ENCODE data around the gene CDX1. TPM values are rescaled to one million over a fixed set of nuclear protein-coding genes. Genes with fewer than 3 reads are reported as not detected.

Gene CDX1
- total RNA-seq, 1 donor from 2014 or later: not detected

DNA sequence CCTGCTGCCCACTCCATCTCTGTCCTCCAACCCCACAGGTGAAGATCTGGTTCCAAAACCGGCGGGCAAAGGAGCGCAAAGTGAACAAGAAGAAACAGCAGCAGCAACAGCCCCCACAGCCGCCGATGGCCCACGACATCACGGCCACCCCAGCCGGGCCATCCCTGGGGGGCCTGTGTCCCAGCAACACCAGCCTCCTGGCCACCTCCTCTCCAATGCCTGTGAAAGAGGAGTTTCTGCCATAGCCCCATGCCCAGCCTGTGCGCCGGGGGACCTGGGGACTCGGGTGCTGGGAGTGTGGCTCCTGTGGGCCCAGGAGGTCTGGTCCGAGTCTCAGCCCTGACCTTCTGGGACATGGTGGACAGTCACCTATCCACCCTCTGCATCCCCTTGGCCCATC, 16.9 kb downstream of the CDX1 start:
- no peak for DNase-seq (ENCODE audit: low read depth)

DNA sequence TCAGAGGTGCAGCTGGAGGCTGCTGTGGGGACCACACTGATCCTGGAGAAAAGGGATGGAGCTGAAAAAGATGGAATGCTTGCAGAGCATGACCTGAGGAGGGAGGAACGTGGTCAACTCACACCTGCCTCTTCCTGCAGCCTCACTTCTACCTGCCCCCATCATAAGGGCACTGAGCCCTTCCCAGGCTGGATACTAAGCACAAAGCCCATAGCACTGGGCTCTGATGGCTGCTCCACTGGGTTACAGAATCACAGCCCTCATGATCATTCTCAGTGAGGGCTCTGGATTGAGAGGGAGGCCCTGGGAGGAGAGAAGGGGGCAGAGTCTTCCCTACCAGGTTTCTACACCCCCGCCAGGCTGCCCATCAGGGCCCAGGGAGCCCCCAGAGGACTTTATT, 17.4 kb downstream of the CDX1 start:
- DNase-seq (ENCODE audit: low read depth): no peak

DNA sequence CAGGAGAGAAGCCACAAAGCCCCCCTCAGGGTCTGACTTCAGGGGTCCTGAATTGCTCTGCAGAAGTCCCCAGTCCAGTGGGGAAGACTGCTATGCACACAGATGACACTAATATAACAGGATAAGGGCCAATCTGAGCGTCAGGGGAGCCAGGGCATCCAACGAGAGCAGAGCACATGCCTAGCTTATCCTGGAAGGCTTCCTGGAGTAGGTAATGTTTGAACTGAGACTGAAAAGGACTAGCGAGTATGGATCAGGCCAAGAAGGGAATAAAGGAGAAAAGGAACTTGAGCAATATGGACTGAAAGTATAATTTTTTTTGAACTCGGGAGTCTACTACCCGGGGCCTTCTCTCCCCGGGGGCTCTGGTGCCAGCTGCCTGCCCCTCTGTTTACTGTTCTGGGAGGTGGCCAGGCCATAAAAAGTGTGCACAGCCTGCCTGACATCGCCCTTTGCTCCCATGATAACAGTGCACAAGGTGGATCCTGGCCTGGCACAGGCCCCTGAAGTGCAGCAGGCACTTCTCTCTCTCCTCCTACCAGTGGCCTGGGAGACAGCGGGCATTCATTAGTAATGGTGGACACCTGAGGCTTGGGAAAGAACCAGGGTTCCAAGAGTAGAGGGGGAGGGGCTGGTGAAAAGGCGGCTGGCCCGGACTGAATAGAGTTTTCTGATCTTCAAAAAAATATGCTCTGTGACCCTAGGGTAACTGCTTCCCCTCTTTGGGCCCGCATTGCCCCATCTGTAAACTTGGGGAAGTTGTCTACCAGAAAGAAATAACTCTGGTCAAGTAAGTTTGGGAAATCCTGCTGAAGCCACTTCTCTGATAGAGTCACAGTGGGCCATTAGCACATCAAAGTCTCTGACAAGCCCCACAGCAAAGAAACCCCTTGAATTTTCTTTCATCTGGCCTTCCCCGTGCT, 18.7 kb downstream of the CDX1 start:
- DNase-seq (ENCODE audit: low read depth): no peak

DNA sequence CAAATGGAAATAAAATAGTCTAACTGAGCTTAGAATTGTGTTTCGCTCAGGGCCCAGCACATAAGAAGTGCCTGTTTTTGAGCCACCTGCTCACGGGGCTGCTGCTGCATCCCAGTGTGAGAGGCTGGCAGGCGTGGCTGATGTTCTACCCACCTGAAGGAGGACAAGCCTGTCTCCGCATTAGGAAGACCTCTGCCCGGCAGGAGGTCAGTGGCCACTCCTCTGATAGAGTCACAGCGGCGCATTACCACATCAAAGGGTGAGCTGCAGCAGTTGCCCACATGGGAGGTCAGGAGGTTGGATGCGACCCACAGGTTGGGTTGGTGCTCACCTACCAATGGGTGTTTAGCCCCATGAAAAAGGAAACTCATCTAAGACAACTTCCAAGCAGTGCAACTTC, 19.6 kb downstream of the CDX1 start:
- DNase-seq (ENCODE audit: low read depth): no peak

DNA sequence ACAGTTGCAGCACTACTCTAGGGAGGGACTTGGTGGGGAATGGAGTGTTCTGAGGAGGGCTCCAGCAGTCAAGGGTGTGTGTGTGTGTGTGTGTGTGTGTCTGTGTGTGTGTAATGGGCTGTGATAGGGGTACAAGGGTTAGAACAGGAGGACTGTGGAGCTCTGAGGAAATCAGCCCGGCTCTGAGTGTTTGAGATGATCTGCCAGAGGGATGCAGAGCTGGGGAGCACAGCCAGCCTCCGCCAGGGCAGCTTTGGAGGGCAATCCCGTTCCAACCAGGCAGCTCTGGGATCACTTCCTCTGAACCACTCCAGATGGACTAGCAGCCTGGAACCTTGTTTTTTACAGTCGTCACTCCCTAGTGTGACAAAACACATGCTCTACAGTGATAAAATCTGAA, 20.3 kb downstream of the CDX1 start:
- DNase-seq (ENCODE audit: low read depth): no peak

DNA sequence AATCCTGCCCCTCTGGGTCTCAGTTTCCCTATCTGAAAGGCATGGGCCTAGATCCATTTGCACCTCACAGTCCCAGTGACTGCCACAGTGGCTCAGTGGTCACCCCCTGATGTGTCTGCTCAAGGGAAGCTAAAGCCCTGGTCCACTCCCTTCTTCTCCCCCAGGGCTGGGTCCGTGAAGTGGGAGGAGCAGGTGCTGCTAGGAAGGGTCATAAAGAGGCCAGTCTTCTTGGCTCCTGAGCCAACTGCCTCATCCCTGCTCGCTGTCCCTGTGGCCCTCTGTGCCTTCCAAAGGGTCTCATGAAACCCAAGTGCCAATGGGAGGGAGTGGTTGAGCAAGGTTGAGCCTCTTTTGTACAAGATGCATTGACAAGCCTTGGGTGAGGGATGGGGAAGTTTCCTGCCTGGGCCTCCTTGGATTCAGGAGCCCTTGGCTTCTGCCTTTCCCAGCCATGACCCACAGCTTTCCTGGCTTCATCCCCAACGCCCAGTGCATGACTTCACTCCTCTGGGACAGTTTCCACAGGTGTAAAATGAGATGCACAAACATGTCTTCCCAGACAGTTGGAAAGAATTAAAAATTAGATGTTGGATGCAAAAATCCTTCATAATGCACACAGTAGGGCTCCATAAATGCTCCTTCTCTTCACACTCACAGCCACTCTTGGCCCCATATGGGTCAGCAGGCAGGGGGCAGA, 21.7 kb downstream of the CDX1 start:
- no peak for DNase-seq (ENCODE audit: low read depth)

DNA sequence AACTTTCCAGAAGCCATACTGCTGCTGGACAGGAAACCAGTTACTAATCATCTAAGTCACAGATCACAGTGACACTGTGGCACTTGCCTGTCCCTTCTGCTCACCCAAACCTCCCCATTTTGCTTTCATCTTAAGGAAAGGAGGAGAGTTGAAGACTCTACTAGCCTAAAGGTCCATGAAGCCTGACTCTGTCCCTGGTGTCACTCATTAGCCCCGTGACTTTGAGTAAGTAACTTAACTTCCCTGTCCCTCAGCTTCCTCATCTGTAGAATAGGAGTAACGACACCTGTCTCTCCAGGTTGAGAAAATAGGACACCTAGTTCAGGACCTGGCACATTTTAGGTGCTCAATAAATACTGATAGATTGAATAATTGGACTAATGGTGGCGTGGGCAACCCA, 22.7 kb downstream of the CDX1 start:
- no peak for DNase-seq (ENCODE audit: low read depth)

DNA sequence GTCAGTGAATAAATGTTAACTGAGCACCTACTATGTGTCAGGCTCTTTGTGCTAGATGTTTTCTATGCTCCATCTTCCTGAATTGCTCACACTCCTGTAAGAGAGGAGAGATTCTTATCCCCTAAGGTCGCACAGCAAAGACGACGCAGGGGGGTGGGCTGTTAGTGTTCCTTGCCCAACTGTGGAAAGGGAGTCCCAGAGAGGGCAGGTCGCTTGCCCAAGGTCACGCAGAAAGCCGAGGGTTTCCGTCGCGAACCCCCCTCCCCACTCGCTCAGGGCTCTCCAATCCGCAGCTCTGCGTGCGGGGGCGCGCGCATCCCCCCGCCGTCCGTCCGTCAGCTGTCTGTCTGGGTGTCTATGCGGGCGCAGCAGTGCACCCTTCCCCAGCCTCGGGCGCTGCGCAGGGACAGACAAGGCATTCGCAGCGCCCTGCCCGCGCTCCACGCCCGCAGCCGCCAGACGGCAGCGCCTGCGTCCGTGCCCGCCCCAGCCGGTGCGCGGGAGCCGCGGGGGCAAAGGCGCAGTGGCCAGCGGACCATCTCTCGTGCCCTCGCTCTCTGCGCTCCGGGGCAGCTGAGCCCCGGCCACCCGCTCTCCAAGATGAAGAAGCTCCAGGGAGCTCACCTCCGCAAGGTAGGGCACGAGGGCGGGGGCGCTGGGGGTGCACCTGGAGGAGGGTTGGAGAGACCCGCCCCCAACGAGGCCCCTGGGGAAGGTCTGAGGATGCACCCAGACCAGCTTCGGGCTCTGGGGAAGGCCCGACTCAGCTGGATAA, 23.3 kb downstream of the CDX1 start, which contains the start of gene SLC6A7:
TSS of gene SLC6A7 (plus strand) at position 335 of the 775 bp plus-strand sequence. CDS start at position 601, 266 bp downstream.
- DNase-seq (ENCODE audit: low read depth): no peak

DNA sequence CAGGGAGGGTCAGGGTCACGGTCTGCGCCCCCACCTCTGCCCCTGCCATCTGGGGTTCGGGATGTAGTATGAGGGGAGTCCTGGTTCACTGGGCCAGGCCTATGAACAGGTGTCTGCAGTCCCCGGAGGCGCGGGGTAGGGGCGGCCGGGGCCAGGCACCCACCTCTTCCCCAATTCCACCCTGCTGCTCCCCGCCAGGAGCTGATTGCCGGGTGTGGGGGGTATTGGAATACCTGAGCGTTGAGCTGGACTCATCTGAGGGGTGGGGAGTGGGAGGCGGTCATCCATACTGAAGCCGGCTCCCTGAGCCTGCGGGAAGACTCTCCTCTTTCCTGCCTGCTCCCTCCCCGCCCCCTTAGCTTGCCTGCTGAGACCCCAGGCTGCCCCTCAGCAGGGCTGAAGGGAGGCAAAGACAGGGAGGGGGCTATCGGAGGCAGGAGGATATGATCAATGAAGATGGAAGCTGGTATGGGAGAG, 24.0 kb downstream of the CDX1 start:
- no peak for DNase-seq (ENCODE audit: low read depth)

DNA sequence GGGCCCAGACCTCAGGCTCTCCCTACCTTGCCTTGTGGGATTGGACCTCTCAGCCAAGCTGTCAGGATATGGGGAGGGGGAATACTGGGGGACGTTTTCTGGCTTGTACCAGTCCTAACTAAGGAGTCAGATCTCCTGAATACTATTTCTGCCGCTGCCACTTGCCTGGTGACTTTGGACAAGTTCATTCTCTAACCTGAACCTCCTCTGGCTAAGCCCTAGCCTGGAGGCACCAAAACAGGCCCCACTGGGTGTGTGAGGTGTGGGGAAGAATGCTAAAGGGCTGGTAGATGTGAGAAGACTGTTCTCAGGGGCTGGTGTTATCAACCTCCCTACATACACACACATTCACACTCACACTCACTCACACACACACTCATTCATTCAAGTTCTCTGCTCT, 24.4 kb downstream of the CDX1 start:
- no peak for DNase-seq (ENCODE audit: low read depth)

DNA sequence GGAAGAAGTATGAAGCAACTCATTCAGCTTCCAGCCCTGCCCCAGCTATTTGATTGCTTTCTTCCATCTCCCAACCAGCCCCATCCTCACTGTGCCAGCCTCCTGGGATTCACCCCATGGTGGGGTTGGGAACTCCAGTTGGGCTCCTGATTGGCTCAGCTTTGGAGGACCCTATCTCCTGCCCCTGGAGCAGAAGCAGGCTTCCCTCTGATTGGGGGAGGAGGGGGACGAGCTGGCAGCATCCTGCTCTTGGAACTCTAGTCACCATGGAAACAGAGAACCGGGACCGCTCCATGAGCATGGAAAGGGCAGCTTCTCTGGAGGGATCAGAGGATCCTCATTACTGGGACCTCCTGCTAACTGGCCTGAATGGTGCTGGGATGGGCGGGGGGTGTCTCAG, 25.9 kb downstream of the CDX1 start:
- no peak for DNase-seq (ENCODE audit: low read depth)

DNA sequence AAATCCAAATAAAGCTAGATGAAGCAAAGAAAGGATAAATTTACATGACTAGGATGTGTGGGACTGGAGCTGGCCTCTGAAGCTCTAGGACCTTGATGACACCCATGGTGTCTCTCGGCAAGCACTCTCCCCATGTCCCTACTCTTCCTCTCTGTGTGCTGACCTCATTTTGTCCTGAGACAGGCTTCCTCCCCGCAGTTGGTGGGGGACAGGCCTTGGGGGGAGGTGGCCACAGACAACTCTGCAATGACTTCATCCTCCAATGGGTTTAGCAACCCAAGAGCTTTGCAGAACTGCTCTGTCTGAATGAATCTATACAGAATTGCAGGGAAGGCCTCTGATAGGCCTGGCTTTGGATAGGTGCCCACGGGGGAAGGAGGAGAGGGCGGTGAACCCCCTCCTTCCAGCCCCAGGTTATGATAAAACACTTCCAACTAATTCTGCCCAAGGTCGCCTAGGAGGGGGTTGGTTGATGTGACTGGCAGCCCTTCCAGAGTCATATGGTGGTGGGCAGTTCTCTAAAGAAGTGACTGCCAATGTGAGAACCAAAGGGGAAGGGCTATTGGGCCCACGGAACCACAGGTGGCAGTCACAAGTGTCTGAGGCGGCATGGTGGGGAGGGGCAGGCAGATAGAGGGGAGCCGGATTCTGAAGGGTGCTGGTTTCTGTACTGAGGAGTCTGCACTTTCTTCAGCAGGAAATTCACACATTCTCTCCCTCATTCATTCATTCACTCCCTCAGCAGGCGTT, 29.3 kb downstream of the CDX1 start:
- no peak for DNase-seq (ENCODE audit: low read depth)

DNA sequence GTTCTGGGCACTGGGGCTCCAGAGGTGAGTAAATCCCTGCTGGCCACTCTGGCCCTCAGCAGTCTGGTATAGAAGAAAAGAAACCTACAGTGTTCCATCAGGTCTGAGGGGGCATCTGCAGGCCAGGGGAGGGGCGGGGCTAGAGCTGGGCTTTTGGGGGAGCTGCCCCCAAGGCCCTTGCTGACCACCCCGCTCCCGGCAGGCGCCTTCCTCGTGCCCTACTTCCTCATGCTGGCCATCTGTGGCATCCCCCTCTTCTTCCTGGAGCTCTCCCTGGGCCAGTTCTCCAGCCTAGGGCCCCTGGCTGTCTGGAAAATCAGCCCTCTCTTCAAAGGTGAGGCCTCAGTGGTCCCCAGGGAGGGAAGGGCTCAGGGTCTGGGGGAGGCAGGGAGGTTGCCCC, 29.9 kb downstream of the CDX1 start:
- no peak for DNase-seq (ENCODE audit: low read depth)

DNA sequence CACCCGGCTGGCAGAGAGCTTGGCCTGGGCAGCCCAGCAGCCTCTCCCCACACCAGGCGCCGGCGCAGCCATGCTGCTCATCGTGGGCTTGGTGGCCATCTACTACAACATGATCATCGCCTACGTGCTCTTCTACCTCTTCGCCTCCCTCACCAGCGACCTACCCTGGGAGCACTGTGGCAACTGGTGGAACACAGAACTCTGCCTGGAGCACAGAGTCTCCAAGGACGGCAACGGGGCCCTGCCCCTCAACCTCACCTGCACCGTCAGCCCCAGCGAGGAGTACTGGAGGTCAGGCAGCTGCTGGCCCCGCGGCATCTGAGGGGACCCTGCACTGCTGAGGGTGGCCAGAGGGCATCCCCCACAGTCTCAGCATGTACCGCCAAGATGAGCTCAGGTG, 30.4 kb downstream of the CDX1 start:
- DNase-seq (ENCODE audit: low read depth): no peak

DNA sequence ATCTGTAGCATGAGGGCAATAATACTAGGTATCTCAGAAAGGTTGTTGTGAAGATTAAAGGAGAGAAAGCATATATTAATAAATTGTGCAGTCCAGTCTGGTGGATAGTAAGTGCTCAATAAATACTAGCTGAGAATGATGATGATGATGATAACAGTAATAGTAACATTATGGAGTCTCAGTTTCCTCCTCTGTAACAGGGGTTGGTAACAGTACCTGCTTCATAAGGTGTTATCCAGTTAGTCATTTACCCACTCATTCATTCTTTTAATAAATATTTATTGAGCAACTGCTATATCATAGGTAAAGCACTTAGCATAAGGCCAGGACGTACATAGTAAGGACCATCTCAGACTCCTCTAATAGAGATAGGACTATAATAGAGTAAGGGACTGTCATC, 30.9 kb downstream of the CDX1 start:
- DNase-seq (ENCODE audit: low read depth): no peak

DNA sequence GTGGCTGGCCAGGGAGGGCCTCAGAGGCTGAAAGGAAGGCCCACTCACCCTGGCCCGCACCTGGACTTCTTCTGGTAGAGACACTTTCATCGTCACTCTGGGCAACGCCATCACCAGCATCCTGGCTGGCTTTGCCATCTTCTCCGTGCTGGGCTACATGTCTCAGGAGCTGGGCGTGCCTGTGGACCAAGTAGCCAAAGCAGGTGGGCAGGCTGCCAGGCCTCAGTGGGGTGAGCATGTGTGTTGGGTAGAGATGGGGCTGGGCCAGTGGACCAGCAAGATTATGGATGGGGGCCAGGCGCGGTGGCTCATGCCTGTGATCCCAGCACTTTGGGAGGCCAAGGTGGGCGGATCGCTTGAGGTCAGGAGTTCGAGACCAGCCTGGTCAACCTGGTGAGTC, 35.9 kb downstream of the CDX1 start:
- DNase-seq (ENCODE audit: low read depth): no peak

DNA sequence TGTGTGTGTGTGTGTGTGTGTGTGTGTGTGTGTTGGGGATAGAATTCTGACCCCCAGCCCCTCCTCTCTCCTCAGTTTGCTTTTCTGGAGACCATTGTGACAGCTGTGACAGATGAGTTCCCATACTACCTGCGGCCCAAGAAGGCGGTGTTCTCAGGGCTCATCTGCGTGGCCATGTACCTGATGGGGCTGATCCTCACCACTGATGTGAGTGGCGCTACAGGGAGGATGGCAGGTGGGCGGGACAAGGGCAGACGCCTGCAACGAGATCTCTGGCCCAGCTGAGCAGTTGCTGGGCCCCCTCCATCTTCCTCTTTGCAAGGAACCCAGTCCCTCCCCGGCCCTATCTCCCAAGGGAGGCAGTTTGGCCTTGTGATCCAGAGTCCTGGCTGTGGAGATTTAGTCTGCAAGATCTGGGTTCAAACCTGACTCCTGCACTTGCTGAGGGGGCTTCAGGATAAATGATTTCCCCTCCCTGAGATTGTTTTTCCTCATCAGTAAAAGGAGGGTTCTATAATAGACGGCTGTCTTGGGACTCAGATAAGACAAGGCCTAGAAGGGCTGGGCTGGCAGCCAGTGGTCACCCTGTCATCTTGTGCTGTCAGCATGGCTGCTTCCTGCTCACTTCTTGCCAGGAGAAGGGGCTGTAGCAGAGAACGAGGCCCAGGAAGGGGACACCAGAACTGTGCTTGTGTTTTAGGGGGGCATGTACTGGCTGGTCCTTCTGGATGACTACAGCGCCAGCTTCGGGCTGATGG, 37.4 kb downstream of the CDX1 start:
- no peak for DNase-seq (ENCODE audit: low read depth)

DNA sequence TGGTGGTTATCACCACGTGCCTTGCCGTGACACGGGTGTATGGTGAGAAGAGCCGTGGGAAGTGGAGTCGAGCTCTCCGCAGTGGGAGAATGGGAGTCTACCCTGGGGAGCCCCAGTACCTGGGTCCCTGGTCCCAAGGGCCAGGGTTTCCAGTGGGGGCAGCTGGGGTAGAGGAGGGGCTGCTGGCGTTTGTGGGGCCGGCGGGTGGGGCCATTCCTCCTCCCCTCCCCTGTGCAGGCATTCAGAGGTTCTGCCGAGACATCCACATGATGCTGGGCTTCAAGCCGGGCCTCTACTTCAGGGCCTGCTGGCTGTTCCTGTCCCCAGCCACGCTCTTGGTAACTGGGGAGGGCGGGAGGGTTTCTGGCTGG, 38.0 kb downstream of the CDX1 start:
- no peak for DNase-seq (ENCODE audit: low read depth)

DNA sequence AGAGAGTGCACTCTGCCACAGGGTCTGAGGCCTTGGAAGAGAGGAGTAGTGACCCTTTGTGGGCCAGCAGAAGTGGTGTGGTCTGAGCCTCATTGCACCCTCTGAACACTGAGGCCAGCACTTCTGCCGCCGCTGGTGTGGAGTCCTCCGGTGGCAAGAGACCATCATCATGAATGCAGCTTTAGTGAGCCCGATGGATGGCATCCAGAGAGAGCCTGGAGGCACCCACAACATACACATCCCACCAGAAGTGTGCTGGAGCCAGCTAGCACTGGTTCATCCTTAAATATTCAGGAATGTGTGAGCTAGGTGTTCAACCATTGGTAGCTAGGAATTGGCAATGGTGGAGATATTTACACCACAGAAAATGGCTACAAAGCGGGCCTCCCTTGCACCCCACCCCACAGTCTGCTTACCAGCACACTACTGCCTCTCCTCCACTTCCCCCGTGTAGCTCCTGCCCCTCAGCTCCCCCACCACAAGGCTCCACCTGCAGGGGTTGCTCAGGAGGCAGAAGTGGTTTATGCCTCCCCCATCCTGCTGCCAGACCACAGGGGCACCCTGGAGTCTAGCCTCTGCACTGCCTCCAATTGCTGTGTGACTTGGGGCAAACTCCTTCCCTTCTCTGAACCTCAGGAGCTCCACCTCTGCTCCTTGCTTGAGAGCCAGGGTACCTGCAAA, 39.7 kb downstream of the CDX1 start:
- no peak for DNase-seq (ENCODE audit: low read depth)

DNA sequence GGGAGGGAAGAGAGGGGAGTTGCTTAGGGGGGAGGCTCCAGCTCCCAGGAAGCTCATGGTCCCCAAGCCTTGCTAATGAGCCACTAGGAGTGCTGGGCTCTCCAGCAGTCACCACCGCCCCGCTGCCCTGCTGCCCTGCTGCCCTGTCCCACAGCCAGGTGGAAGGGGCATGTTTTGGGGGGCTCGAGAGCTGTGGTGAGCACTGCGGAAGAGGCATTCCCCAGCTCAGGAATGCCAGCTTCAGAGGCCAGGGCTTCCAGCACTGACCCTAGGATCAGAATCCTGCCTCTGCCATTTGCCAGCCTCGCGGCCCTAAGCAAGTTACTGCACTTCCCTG, 40.2 kb downstream of the CDX1 start:
- no peak for DNase-seq (ENCODE audit: low read depth)

All from renal cortical epithelial cell (primary cell).